A549 (cell line): ENCODE data around the gene PVR. TPM values are rescaled to one million over a fixed set of nuclear protein-coding genes. Genes with fewer than 3 reads are reported as not detected.
"Not testable (repeated sequence)": the region's sequence is repeated elsewhere in the genome, so short reads cannot be mapped to it uniquely, and the experiment has no call there.

Experiments
- ATAC-seq, 2 experiments: fragments of 200-7000 bp in 1 of 2; fragments of >200 bp in 1 of 2; cut with Nextera tagmentation in 1 of 2; cut with Tn5 transposase in 1 of 2; 3 replicates each; pipeline versions ENCODE4 v1.8.0 to v1.9.1; 2018 to 2020; ENCODE audit warnings: mild to moderate bottlenecking in 1 of 2, moderate library complexity in 1 of 2
- CTCF ChIA-PET: fragments of 300-600 bp; sonication (Branson Sonifier 250); formaldehyde crosslinking; extraction: SDS; loops from one replicate; lab custom pipeline; 2021; ENCODE audit warnings: antibody characterized with exemption, inconsistent platforms; lab: Yijun Ruan, JAX
- POLR2A ChIA-PET: fragments of 350-600 bp; formaldehyde crosslinking; extraction: SDS; loops from one replicate; lab custom pipeline; 2021; ENCODE audit warnings: antibody characterized with exemption, inconsistent platforms; lab: Yijun Ruan, JAX
- DNase-seq, 2 experiments: peaks; one replicate each; pipeline versions ENCODE4 v3.0.0 to v3.0.0-alpha.2; 2011 to 2016; ENCODE audit warnings: low read depth in 1 of 2, low spot score in 1 of 2
- FAIRE-seq: peaks from 2 replicates; lab custom pipeline; 2011; peaks lifted over from hg19 to GRCh38; lab: Jason Lieb, UNC
- H3K27ac ChIP-seq, 2 experiments: fragments of >200 bp; sonication (Bioruptor Twin); formaldehyde crosslinking; 3 replicates each; pipeline ENCODE4 v1.5.1; 2016 to 2017
- H3K4me1 ChIP-seq: fragments of >200 bp; sonication (Bioruptor Twin); formaldehyde crosslinking; 3 replicates; pipeline ENCODE4 v1.6.1; 2016
- H3K4me2 ChIP-seq: fragments of >200 bp; sonication (Bioruptor Twin); formaldehyde crosslinking; 3 replicates; pipeline ENCODE4 v1.6.1; 2016
- H3K4me3 ChIP-seq: fragments of >200 bp; sonication (Bioruptor Twin); formaldehyde crosslinking; 3 replicates; pipeline ENCODE4 v1.5.1; 2016
- H3K9me3 ChIP-seq: fragments of >200 bp; sonication (Bioruptor Twin); formaldehyde crosslinking; 3 replicates; pipeline ENCODE4 v1.6.1; 2016
- BHLHE40 ChIP-seq: IDR thresholded peaks from 2 replicates; pipeline ENCODE4 v1.6.1; 2012; ENCODE audit warnings: low read depth, low read length, inconsistent platforms
- CBX2 ChIP-seq: fragments of 200-600 bp; sonication (generic); IDR thresholded peaks from 2 replicates; pipeline ENCODE4 v1.6.1; 2016; ENCODE audit warnings: low read depth, mild to moderate bottlenecking, borderline replicate concordance
- CBX8 ChIP-seq: fragments of 200-600 bp; sonication (generic); IDR thresholded peaks from 2 replicates; pipeline ENCODE4 v1.6.1; 2016
- EHMT2 ChIP-seq: fragments of 200-600 bp; sonication (generic); IDR thresholded peaks from 2 replicates; pipeline ENCODE4 v1.6.1; 2016; ENCODE audit warnings: antibody characterized with exemption, low read depth, mild to moderate bottlenecking, moderate library complexity
- ESRRA ChIP-seq: fragments of 150-350 bp; IDR thresholded peaks from 2 replicates; pipeline ENCODE4 v1.6.1; 2014; ENCODE audit warnings: mild to moderate bottlenecking, low read length, borderline replicate concordance
- FOSB ChIP-seq: fragments of 250-450 bp; sonication (Bioruptor Pico); IDR thresholded peaks from 2 replicates; pipeline ENCODE4 v1.5.0; 2020; ENCODE audit warnings: mild to moderate bottlenecking, moderate library complexity
- FOSL2 ChIP-seq, 2 experiments: fragments of 450-650 bp in 1 of 2; fragments of >200 bp in 1 of 2; sonication (Bioruptor Twin) in 1 of 2; formaldehyde crosslinking; IDR thresholded peaks; 2 replicates each; pipeline versions ENCODE4 v1.5.0 to v1.6.1; 2016 to 2020; ENCODE audit warnings: mild to moderate bottlenecking in 1 of 2, moderate library complexity in 1 of 2
- FOXS1 ChIP-seq: fragments of 250-450 bp; sonication (Bioruptor Pico); IDR thresholded peaks from 2 replicates; pipeline ENCODE4 v1.5.0; 2020; ENCODE audit warnings: mild to moderate bottlenecking, moderate library complexity
- GATA3 ChIP-seq: IDR thresholded peaks from 2 replicates; pipeline ENCODE4 v1.6.1; 2012; ENCODE audit warnings: borderline replicate concordance
- JUN ChIP-seq, 2 experiments: fragments of >200 bp; sonication (Bioruptor Twin); formaldehyde crosslinking; IDR thresholded peaks; 2 replicates in 1 of 2; 3 replicates in 1 of 2; pipeline ENCODE4 v1.6.1; 2016 to 2017
- NFE2L2 ChIP-seq: fragments of 150-350 bp; conservative IDR thresholded peaks from 2 replicates; pipeline ENCODE4 v1.6.1; 2014; ENCODE audit warnings: low read length
- POLR2A ChIP-seq: IDR thresholded peaks from 2 replicates; pipeline ENCODE4 v1.6.1; 2012; ENCODE audit warnings: mild to moderate bottlenecking, low read length
- RCOR1 ChIP-seq: fragments of 150-350 bp; IDR thresholded peaks from 2 replicates; pipeline ENCODE4 v1.6.1; 2014; ENCODE audit warnings: antibody characterized with exemption, low read length, low read depth
- RNF2 ChIP-seq: fragments of 200-600 bp; sonication (generic); IDR thresholded peaks from 2 replicates; pipeline ENCODE4 v1.6.1; 2016; ENCODE audit warnings: low read depth, mild to moderate bottlenecking, antibody characterized with exemption, moderate library complexity, borderline replicate concordance
- TFCP2L1 ChIP-seq: fragments of 250-450 bp; sonication (Bioruptor Pico); IDR thresholded peaks from 2 replicates; pipeline ENCODE4 v1.5.0; 2021; ENCODE audit warnings: mild to moderate bottlenecking
- TP53 ChIP-seq: fragments of 250-450 bp; sonication (Bioruptor Pico); IDR thresholded peaks from 2 replicates; pipeline ENCODE4 v1.5.0; 2021; ENCODE audit warnings: mild to moderate bottlenecking, moderate library complexity
- ZSCAN20 ChIP-seq: fragments of 250-450 bp; sonication (Bioruptor Pico); IDR thresholded peaks from 2 replicates; pipeline ENCODE4 v1.8.0; 2022; ENCODE audit warnings: mild to moderate bottlenecking, moderate library complexity
- WGBS: methylation state at CpG from one replicate; pipeline ENCODE4 v1.1.6; 2017; ENCODE audit errors: missing lambda C conversion rate; 5-methylcytosine and 5-hydroxymethylcytosine counted together
- polyA plus RNA-seq, 4 experiments: library from polyadenylated mRNA; depleted of rRNA in 3 of 4; stranded (reverse); fragments of >200 nt; fragmentation: RNase III in 1 of 4; extraction: RNeasy Plus Mini Kit Qiagen cat#74134 plus additional on column Dnase treatment in 1 of 4; gene quantifications; 2 replicates in 3 of 4; 3 replicates in 1 of 4; pipeline ENCODE4 v1.2.3, GENCODE V29; 2011 to 2017
- TF ChIP-seq, protein P1 (sequence below): fragments of 250-450 bp; sonication (Bioruptor Pico); IDR thresholded peaks from 2 replicates; pipeline ENCODE4 v1.5.0; 2020; ENCODE audit warnings: low read depth, mild to moderate bottlenecking, moderate library complexity

Gene PVR
- polyA plus RNA-seq, 2 of the 4 experiments (the other 2 are of a cell fraction), result 90.3 to 108 TPM

DNA sequence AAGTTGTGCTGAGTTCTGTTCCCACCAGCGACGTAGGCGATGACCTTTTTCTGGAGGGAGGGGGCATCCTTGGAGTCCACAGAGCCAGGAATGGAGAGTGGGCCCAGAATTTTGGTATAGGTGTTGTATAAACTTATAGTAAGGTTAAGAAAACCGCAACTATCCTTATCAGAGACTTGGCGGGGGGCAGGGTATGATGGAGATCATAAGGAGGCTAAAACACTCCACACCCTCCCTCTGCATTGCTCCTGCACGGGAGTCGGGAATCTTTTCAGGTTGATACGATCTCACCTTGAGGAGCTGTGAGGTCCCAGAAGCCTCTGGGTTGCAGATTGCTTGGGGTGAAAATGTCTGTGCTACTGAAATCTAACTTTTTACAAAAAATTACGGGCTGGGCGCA is 21.3 kb downstream of the PVR start:
- Histone ChIP-seq H3K27ac (no peak overlapping the region), H3K9me3 (no peaks in the 10 kb centered on the region), H3K4me3 (no peak overlapping the region), H3K4me2 (no peak overlapping the region), H3K4me1 (peaks cover 20% of the 10 kb centered on the region; the same call in 1 of the 3 replicates)
- no peak for DNase-seq
- ATAC-seq, result no peak
- TF ChIP-seq CBX8 (no peak), FOSL2 (IDR thresholded peaks at IDR 0.05) (no peak), FOSL2 (CRISPR knock-in tag; IDR thresholded peaks at IDR 0.05) (no peak), NFE2L2 (no peak), FOSB (CRISPR knock-in tag) (peak; percentile 59; the same call in 1 of the 2 replicates), TFCP2L1 (CRISPR knock-in tag) (no peak)
- TF ChIP-seq, protein P1, sequence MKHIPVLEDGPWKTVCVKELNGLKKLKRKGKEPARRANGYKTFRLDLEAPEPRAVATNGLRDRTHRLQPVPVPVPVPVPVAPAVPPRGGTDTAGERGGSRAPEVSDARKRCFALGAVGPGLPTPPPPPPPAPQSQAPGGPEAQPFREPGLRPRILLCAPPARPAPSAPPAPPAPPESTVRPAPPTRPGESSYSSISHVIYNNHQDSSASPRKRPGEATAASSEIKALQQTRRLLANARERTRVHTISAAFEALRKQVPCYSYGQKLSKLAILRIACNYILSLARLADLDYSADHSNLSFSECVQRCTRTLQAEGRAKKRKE (CRISPR knock-in tag), result no peak
- FAIRE-seq, result no peak
- WGBS, result 89% methylated on average over 10 of the region's 10 CpGs
- ChIA-PET POLR2A (no interaction called here), CTCF (interaction anchor here (1.0 to 13.8 kb wide), 5 partner anchors 11 to 106 kb away, joined by 3 to 180 read pairs (median 24); partner anchors contain the start of gene CEACAM19)

DNA sequence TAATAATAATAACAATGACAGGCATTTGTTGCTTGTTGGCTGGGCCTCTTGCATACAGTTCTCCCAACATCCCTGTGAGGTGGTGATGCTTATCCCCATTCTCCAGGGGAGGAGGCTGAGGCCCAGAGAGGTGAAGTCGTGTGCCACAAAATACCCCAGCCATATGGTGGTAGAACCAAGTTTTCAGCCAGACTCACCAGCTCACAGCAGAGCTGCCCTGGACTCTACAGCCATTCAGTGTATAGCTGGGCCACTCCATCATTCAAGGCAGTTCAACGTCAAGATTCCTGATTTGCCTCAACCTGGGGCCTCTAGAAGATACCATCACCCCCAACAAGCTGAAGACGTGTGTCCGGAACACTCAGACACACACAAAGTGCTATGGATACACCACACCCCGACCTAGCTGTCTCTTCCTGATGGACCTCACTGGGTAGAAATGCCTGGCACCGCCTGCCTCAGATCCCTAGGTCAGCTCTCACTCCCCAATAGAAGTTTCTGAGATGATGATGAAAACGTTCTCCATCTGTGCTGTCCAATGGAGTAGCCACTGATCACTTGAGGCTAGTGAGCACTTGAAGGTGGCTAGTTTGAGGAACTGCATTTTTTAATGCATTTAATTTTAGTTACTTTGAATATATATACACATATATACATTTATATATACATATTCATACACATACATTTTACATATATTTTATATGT is 23.3 kb downstream of the PVR start:
- POLR2A ChIA-PET, result interaction anchor here (0.9 kb wide), 1 partner anchor 23 kb away, joined by 3 read pairs; no protein-coding TSS in a partner anchor
- peaks cover 7% of the 10 kb centered on the region; the same call in 1 of the 3 replicates for H3K4me1 ChIP-seq
- 76% methylated on average over 5 of the region's 7 CpGs for WGBS
- CTCF ChIA-PET, result interaction anchor here (0.5 to 2.5 kb wide), 8 partner anchors 10 to 228 kb away, joined by 3 to 14 read pairs (median 4); no protein-coding TSS in a partner anchor
- no peak overlapping the region for H3K4me3 ChIP-seq
- H3K4me2 ChIP-seq, result no peak overlapping the region
- H3K27ac ChIP-seq, result 0 out of 6 replicates have a peak overlapping the region, but pooled peaks of 1 of the 2 experiments have one; percentile 15
- DNase-seq, result no peak
- peak; percentile 16 to 41; a peak in 5 of 6 replicates for ATAC-seq
- TF ChIP-seq JUN (IDR thresholded peaks at IDR 0.05), result 0 out of 5 replicates have a peak, but pooled peaks of 1 of the 2 experiments have one; percentile 48
- no peak for TF ChIP-seq EHMT2
- TF ChIP-seq POLR2A, result no peak
- FAIRE-seq, result no peak
- no peaks in the 10 kb centered on the region for H3K9me3 ChIP-seq

DNA sequence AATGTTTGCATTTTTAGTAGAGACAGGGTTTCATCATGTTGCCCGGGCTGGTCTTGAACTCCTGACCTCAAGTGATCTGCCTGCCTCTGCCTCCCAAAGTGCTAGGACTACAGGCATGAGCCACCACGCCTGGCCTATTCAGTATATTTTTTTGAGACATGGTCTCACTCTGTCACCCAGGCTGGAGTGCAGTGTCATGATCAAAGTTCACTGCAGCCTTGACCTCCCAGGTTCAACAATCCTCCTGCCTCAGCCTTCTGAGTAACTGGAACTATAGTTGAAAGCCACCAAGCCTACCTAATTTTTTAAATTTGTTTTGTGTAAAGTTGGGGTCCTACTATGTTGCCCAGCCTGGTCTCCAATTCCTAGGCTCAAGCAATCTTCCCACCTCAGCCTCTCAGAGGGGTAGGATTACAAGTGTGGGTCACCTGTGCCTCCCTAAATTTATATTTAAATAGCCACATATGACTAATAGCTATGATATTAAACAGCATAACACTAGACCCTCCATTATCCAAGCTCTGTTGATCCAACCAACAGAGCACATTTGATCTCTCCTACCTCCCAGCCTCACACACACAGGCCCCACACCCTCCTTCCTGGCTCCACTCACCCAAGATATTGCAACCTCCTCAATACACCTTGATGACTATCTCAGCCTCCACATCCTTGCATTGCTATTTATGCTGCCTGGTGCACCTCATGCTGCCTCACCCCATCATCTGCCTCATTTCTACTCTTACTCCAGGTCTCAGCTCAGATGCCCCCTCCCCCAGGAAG is 25.5 kb downstream of the PVR start:
- WGBS, result 85% methylated on average over 2 of the region's 2 CpGs
- FAIRE-seq, result peak; percentile 73
- CTCF ChIA-PET, result interaction anchor here (1.3 to 15.7 kb wide), 2 partner anchors 10 to 115 kb away, joined by 3 to 180 read pairs; no protein-coding TSS in a partner anchor

DNA sequence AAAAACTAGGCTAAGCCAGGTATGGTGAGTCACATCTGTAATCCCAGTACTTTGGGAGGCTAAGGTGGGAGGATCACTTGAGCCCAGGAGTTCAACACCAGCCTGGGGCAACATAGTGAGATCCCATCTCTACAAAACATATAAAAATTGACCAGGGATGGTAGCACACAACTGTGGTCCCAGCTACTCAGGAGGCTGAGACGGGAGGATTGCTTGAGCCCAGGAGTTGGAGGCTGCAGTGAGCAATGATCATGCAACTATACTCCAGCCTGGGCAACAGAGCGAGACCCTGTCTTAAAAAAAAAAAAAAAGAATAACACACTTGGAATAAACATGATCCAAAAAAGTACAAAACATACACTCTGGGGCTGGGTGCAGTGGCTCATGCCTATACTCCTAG is 26.3 kb downstream of the PVR start:
- WGBS, result 87% methylated on average over 2 of the region's 2 CpGs
- H3K4me1 ChIP-seq, H3K4me3 ChIP-seq, DNase-seq, H3K9me3 ChIP-seq, POLR2A ChIA-PET, FAIRE-seq, ATAC-seq, H3K4me2 ChIP-seq: not testable (repeated sequence)
- CTCF ChIA-PET, result interaction anchor here (1.3 to 15.7 kb wide), 2 partner anchors 11 to 114 kb away, joined by 3 to 180 read pairs; no protein-coding TSS in a partner anchor
- H3K27ac ChIP-seq, result peak overlapping the region in 1 of 2 experiments; percentile 29; a peak in 2 of 6 replicates

More for the DNA sequence above, 25.5 kb downstream of the PVR start:
- TF ChIP-seq TP53 (CRISPR knock-in tag) (no peak), GATA3 (no peak), ESRRA (no peak), ZSCAN20 (no peak), CBX2 (no peak), FOXS1 (CRISPR knock-in tag) (no peak), RNF2 (no peak), RCOR1 (no peak), BHLHE40 (no peak)
- peak overlapping the region in 1 of 2 experiments; percentile 29; a peak in 2 of 6 replicates for H3K27ac ChIP-seq
- ATAC-seq, result peak; percentile 16 to 27; a peak in 5 of 6 replicates
- POLR2A ChIA-PET, result no interaction called here
- H3K4me3 ChIP-seq, result no peak overlapping the region
- DNase-seq, result no peak
- H3K4me2 ChIP-seq, result no peak overlapping the region
- H3K9me3 ChIP-seq, result no peaks in the 10 kb centered on the region
- peaks cover 7% of the 10 kb centered on the region; the same call in 1 of the 3 replicates for H3K4me1 ChIP-seq
